Activated T-cell treated with anti-CD3 and anti-CD28 coated beads, Interleukin-2, amount 50 U/mL, for 4 hours (primary cell): Measurements from ENCODE around the gene IL15RA. TPM values are rescaled to one million over a fixed set of nuclear protein-coding genes. Genes with fewer than 3 reads are reported as not detected.

Experiments
- ATAC-seq, 2 donors: fragments of 200-7000 bp; cut with Tn5 transposase; one replicate each; pipeline ENCODE4 v1.10.0; 2021
- DNase-seq: peaks from one replicate; pipeline ENCODE4 v3.0.0-alpha.2; 2020
- H3K27me3 Mint-ChIP-seq: one replicate; pipeline ENCODE4 v1.8.0; 2021; ENCODE audit warnings: low read depth, mixed read lengths
- H3K36me3 Mint-ChIP-seq: one replicate; pipeline ENCODE4 v1.8.0; 2022; ENCODE audit warnings: mixed read lengths; ENCODE audit not compliant: insufficient read depth
- H3K4me1 Mint-ChIP-seq: one replicate; pipeline ENCODE4 v1.8.0; 2021; ENCODE audit warnings: low read depth, mixed read lengths
- H3K4me3 Mint-ChIP-seq: one replicate; pipeline ENCODE4 v1.8.0; 2021; ENCODE audit warnings: mild to moderate bottlenecking, moderate library complexity, mixed read lengths
- H3K9me3 Mint-ChIP-seq: one replicate; pipeline ENCODE4 v1.8.0; 2021; ENCODE audit warnings: mixed read lengths
- total RNA-seq, 3 donors: library from RNA; stranded (reverse); gene quantifications; one replicate each; pipeline ENCODE4 v1.2.1, GENCODE V29; 2021

Gene IL15RA
- total RNA-seq, 3 donors from 2014 or later: 41.5 to 42.4 (median 41.9) TPM

DNA sequence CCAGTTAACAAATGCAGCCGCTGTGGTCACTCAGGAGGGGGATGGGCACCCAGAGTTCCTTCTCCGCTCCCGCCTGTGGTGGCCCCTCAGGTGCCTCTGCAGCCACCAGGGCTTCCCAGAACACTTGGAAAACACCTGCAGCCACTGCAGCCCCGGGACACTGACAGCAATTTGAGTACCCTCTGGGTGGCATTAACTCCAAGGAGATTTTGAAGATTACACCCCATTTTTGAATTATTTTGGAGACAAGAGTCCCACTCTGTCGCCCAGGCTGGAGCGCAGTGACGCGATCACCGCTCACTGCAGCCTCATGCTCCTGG is 32.2 kb downstream of the IL15RA start:
- no peaks in the 10 kb centered on the region for H3K36me3 Mint-ChIP-seq
- H3K27me3 Mint-ChIP-seq: no peaks in the 10 kb centered on the region
- ATAC-seq (no peak), DNase-seq (no peak)
- H3K4me3 Mint-ChIP-seq: no peak overlapping the region
- peaks cover 6% of the 10 kb centered on the region for H3K4me1 Mint-ChIP-seq
- H3K9me3 Mint-ChIP-seq: no peaks in the 10 kb centered on the region

DNA sequence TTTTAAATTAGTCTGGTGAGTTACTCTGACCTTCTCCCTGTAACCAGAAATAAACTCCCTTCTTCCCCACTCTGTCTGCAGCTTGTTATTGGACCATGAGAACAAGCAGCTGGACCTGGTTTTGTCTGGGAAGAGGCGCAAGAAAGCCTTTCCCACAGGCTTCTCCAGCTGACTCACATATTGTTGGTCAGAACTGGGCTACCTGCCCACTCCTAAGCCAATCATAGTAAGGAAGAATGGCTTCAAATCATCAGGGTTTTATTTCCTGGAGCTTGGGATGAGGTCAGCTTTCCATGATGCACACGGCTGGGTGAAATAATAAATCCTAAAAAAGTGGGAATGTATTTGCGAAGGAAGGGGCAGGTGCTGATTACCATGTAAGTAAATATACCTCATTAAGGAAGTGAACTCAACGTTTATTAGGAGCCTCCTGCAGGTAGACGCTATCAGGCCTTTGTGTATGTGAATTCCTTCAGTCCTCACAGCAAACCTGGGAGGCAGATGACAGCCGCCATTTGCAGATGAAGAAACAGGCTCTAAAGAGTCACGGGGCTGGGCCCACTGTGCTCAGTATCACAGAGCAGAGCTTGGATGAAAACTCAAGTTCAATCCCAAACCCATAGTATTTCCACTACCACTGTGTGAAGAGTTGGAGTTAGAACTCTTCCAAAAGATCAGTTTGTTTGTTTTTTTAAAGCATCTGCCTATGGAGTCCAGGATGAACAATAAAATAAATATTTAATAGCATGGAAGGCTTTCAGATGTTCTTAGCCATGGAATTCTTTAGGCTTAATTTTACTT is 32.8 kb downstream of the IL15RA start:
- no peaks in the 10 kb centered on the region for H3K36me3 Mint-ChIP-seq
- H3K4me3 Mint-ChIP-seq: no peak overlapping the region
- no peaks in the 10 kb centered on the region for H3K9me3 Mint-ChIP-seq
- ATAC-seq (no peak), DNase-seq (no peak)
- peaks cover 6% of the 10 kb centered on the region for H3K4me1 Mint-ChIP-seq
- no peaks in the 10 kb centered on the region for H3K27me3 Mint-ChIP-seq

DNA sequence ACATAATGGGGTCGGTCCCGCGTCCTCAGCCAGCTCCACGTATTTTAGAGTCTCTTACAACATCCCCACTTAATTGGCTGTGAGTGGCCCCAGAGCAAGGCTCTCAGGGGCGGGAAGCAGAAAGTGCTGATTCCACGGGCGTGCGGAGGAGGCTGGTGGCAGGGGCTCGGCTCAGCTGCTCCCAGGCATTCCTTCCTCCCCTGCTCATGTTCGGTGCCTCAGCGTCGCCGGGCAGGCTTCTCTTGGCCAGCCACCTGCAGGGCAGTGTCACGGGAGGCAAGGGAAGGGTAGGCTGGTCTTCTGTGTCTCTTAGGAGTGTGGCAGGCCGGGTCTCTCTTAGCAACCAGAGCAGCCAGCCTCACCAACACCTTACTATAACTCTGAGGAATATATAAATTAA is 33.8 kb downstream of the IL15RA start:
- H3K4me1 Mint-ChIP-seq: peaks cover 6% of the 10 kb centered on the region
- no peak for ATAC-seq
- no peaks in the 10 kb centered on the region for H3K27me3 Mint-ChIP-seq
- no peak overlapping the region for H3K4me3 Mint-ChIP-seq
- H3K36me3 Mint-ChIP-seq: peaks cover 4% of the 10 kb centered on the region
- no peaks in the 10 kb centered on the region for H3K9me3 Mint-ChIP-seq
- no peak for DNase-seq

DNA sequence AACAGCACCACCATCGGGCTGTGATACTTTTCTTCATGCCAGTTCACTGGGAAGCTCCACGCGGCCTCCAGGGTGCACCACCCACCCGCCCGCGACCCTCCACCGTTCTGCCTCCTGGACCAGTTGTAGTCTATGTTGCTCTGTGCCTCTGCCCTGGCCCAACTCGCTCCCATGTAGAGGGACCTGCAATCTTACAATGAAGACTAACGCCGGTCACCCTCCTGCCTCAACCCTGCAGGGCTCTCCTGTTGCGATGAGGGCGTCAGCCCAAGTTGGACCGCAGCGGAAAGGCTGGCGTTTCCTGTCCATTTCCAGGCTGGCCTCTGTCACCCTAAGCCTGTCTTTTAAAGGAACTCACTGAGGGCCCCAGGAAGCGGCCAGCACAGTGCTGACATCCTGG is 34.9 kb downstream of the IL15RA start:
- no peaks in the 10 kb centered on the region for H3K27me3 Mint-ChIP-seq
- no peaks in the 10 kb centered on the region for H3K9me3 Mint-ChIP-seq
- DNase-seq (no peak), ATAC-seq (no peak)
- peaks cover 13% of the 10 kb centered on the region for H3K36me3 Mint-ChIP-seq
- peaks cover 6% of the 10 kb centered on the region for H3K4me1 Mint-ChIP-seq
- H3K4me3 Mint-ChIP-seq: no peak overlapping the region

DNA sequence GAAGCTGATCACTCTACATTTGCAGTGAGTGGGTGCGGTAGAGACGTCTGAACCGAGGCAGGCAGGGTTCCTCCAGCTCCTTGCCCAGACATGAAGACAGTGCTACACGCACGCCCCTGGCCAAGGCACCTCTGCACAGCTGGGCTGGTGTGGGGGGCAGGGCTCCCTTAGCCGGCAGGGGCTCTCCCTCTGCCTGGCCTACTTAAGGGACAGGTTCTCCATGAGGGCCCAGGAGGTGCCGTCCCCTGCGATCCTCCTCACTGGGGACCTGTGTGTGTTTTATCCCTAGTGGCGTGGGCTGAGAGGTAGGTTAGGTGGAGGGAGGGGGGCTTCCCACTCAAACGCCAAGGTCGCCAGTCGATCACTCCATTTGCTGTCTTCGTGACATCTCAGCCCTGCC is 35.3 kb downstream of the IL15RA start:
- Mint-ChIP-seq H3K27me3 (no peaks in the 10 kb centered on the region), H3K4me3 (no peak overlapping the region), H3K9me3 (no peaks in the 10 kb centered on the region), H3K36me3 (peaks cover 14% of the 10 kb centered on the region), H3K4me1 (peaks cover 6% of the 10 kb centered on the region)
- ATAC-seq (no peak), DNase-seq (no peak)

DNA sequence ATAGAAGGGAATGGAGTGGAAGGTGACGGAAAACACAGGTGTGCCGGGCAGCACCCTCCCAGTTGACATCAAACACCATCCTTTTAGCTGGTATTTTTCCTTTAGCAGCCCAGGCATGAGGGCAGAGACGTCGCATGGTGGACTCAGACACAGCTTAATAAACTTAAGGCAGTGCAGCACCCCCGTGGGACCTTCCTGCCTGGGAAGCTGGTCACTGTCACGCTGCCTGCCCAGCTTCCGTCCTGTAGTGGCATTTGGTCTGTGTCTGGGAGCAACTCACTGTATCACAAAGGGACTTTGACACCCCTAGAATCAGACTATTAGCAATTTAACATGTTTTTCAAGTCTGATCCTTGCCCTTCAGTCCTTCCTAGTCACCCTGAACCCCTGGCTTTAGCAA is 35.8 kb downstream of the IL15RA start:
- Mint-ChIP-seq H3K4me1 (peaks cover 6% of the 10 kb centered on the region), H3K4me3 (no peak overlapping the region), H3K9me3 (no peaks in the 10 kb centered on the region), H3K27me3 (no peaks in the 10 kb centered on the region), H3K36me3 (peaks cover 14% of the 10 kb centered on the region)
- ATAC-seq (no peak), DNase-seq (no peak)

DNA sequence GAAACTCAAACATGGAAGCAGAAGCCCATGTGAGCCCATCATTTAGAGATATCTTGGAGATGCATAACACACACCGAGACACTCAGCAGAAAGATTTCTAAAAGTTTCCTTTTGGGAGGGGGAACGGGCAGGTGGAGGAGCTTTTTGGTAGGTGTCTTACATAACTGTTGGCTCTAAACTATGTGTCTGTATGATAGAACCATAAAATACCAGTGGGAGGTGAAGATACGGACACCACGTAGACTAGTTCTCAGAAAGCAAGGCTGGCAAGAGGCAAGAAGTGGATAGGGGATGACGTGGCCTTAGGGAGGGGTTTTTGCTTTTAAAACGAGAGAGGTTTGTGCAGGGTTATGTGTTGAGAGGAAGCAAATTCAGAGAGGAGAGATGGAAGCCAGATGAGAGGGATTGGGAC is 36.5 kb downstream of the IL15RA start:
- ATAC-seq (no peak), DNase-seq (no peak)
- Mint-ChIP-seq H3K27me3 (no peaks in the 10 kb centered on the region), H3K36me3 (peaks cover 18% of the 10 kb centered on the region), H3K9me3 (no peaks in the 10 kb centered on the region), H3K4me3 (no peak overlapping the region), H3K4me1 (peaks cover 2% of the 10 kb centered on the region)

DNA sequence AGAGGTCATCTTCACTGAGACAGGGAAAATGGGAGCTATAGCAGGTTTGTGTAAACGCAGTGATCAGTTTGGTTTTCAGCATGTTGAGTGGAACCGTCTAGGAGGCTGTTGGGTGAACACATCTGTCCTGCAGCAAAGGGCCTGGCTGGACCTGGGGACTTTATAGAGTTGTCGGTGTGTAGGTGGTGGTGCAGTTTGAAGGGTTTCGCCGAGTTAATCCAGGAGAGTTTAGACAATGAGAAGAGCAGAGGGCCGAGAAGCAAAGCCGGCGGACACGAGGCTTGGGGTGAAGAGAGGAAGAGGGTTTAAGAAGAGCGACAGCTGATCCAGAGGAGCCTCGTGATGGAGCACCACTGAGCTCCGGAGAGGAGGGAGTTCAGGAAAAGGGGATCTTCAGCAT is 39.1 kb downstream of the IL15RA start:
- Mint-ChIP-seq H3K4me3 (no peak overlapping the region), H3K36me3 (peaks cover 20% of the 10 kb centered on the region), H3K4me1 (no peaks in the 10 kb centered on the region), H3K27me3 (no peaks in the 10 kb centered on the region), H3K9me3 (no peaks in the 10 kb centered on the region)
- no peak for ATAC-seq
- no peak for DNase-seq

DNA sequence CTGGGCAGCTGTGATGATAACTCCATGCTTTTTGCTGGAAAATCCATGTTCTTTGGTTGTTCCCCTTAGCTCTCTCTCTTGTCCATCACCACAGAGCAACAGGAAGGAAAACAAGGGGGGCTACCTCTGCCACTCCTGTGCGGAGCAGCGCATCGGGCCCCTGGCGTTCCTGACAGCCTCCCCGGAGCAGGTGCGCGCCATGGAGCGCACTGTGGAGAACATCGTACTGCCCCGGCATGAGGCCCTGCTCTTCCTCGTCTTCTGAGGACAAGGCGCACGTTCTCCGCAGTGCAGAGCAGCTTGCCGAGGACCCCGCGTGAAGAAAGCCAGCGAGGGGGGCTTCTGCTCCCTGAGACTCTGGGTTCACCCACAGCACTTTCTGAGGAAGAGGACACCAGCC is 40.3 kb downstream of the IL15RA start:
- Mint-ChIP-seq H3K27me3 (no peaks in the 10 kb centered on the region), H3K36me3 (peaks cover 22% of the 10 kb centered on the region), H3K9me3 (no peaks in the 10 kb centered on the region), H3K4me3 (no peak overlapping the region), H3K4me1 (no peaks in the 10 kb centered on the region)
- no peak for ATAC-seq
- no peak for DNase-seq

DNA sequence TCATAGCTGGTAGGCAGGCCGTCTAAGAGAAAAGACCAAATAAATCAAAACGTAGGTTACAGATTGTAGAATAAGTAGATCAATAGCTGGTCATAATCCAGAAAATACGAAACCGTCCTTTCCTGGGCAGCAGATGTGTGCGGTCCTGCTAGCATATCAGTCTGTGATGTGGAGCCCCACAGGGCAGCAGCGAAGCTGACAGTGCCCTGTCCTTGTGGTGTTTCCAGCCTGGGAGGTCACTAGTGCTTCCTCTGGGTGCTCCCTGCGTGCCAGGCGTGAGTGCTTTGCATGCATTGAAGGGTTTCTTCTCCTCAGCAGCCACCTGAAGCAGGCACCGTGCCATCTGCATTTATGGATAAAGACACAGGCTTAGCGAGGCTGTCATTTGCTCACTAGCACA is 41.7 kb downstream of the IL15RA start:
- Mint-ChIP-seq H3K27me3 (no peaks in the 10 kb centered on the region), H3K4me1 (no peaks in the 10 kb centered on the region), H3K4me3 (no peak overlapping the region), H3K36me3 (peaks cover 22% of the 10 kb centered on the region), H3K9me3 (no peaks in the 10 kb centered on the region)
- DNase-seq (no peak), ATAC-seq (no peak)

DNA sequence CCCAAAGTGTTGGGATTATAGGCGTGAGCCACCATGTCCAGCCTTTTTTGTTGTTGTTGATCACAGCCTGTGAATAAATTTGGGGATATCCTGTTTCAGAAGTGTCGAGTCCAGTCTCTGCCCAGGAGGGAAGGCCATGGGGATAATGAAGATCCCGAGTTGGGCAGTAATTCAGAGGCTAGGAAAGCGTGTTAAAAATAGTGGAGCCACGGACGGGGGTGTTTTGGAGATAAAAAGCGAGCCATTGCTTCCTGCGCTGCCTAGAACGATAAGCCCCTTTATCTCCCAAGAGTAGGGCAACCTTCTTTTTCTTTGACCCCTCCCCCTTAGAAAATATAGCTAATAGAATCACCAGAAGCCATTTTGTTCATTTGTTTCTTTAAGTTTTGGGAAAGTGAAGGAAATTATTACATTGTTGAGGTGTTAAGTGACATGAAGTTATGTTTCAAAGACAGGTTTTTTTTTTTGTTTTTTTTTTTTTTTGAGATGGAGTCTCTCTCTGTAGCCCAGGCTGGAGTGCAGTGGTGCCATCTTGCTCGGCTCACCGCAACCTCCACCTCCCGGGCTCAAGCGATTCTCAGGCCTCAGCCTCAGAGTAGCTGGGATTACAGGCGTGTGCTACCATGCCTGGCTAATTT is 43.3 kb downstream of the IL15RA start:
- Mint-ChIP-seq H3K4me1 (no peaks in the 10 kb centered on the region), H3K4me3 (no peak overlapping the region), H3K36me3 (peaks cover 26% of the 10 kb centered on the region), H3K9me3 (no peaks in the 10 kb centered on the region), H3K27me3 (no peaks in the 10 kb centered on the region)
- ATAC-seq: no peak
- no peak for DNase-seq

DNA sequence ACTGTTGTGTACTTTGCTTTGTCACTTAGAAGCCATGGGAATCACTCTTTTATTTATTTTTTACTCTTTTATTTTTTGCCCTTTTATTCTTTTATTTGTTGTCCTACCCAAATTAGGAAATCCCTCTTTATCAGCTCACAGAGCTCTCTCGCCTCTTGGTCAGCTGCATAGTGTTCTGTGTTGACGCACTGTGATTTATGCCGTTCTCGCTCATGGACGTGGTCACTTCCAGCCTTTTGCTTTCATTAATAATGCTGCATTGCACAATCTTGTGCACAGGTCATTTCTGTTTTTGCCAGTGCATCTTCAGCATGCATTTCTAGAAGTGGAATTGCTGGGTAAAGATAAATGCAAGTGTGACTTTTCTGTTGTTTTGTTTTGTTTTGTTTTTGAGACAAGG is 45.0 kb downstream of the IL15RA start:
- no peaks in the 10 kb centered on the region for H3K4me1 Mint-ChIP-seq
- H3K4me3 Mint-ChIP-seq: no peak overlapping the region
- ATAC-seq (no peak), DNase-seq (no peak)
- no peaks in the 10 kb centered on the region for H3K9me3 Mint-ChIP-seq
- H3K27me3 Mint-ChIP-seq: no peaks in the 10 kb centered on the region
- H3K36me3 Mint-ChIP-seq: peaks cover 23% of the 10 kb centered on the region

DNA sequence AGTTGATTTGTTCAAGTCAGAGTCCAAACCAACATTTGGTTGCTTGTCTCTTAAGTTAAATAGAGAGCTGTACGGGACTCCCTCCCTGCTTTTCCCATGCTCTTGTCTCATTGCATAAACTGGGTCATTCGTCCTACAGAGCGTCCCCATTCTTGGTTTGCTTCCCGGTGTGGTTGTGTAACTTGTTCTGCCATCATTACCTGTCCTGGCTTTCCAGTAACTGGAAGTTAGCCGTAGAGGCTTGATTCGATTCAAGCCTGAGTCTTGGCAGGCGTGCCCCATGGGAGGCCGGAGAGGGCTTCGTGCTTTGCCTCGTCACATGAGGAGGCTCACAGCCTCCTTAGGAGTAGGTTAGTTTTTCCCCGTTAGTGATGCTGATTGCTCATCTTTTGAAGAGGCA is 47.1 kb downstream of the IL15RA start:
- no peak for ATAC-seq
- Mint-ChIP-seq H3K36me3 (peaks cover 23% of the 10 kb centered on the region), H3K27me3 (no peaks in the 10 kb centered on the region), H3K4me3 (no peak overlapping the region), H3K4me1 (no peaks in the 10 kb centered on the region), H3K9me3 (no peaks in the 10 kb centered on the region)
- DNase-seq: no peak

DNA sequence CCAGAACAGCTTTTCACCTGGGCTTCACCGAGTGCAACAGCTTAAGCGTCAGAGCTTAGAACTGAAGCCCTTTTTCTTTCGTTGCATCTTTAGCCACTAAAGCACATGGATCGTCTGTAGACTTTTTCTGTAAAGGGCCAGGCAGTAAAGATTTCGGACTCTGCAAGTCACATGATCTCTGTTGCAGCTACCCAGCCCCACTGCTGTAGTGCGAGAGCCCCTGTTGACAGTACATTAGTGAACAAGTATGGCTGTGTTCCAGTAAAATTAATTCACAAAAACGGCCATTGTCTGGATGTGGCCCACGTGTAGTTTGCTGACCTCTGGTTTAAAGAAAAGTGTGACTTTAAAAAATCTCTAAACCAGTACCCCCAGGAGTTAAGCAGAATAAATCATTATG is 47.9 kb downstream of the IL15RA start:
- H3K4me1 Mint-ChIP-seq: no peaks in the 10 kb centered on the region

DNA sequence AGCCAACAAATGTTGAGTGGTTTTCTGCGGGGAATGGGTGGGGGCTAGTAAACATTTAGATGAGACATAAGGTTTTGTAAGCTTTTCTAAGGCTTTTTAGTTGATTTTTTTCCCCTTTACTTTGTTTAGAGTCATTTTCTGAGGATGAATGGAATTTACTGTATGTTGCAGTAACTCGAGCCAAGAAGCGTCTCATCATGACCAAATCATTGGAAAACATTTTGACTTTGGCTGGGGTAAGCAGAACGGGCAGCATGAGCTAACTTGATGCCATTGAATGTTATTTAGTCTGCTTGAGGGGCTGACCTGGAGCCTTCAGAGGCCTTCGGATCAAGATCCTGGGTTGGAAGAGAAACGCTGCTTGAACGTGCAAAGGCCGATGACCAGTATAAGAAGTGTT is 50.0 kb downstream of the IL15RA start:
- Mint-ChIP-seq H3K4me1 (no peaks in the 10 kb centered on the region), H3K9me3 (no peaks in the 10 kb centered on the region), H3K4me3 (no peak overlapping the region), H3K36me3 (peaks cover 34% of the 10 kb centered on the region), H3K27me3 (no peaks in the 10 kb centered on the region)
- no peak for ATAC-seq
- no peak for DNase-seq

More for the DNA sequence above, 47.9 kb downstream of the IL15RA start:
- no peak for ATAC-seq
- H3K36me3 Mint-ChIP-seq: peaks cover 27% of the 10 kb centered on the region
- H3K9me3 Mint-ChIP-seq: no peaks in the 10 kb centered on the region
- H3K27me3 Mint-ChIP-seq: no peaks in the 10 kb centered on the region
- H3K4me3 Mint-ChIP-seq: no peak overlapping the region
- DNase-seq: no peak
